ENCODE data around the gene C22orf23.

C22orf23 gene

DNA sequence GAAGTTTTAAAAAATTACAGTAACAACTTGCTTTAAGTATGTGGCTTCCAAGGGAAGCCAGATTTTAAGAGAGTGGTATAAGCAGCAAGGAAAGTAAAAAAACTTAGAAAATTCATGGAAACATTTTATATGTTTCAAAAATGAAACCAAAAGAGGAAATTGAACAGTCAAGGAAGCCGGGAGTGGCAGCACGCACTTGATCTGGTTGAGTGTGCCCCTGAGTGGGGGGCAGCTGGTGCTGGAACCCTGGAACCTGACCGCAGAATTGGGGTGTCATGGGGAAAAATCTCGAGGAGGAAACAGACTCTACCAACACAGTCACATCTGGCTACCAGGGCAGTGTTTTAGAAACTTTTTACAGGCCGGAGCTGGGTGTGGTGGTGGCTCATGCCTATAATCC, 33.3 kb downstream of the C22orf23 start:
- no peak overlapping the region for H3K4me3 ChIP-seq (ENCODE audit: low read depth, low read length)
- ChIA-PET POLR2A (interaction anchor here (0.6 kb wide), 1 partner anchor 15 kb away, joined by 5 read pairs; no protein-coding TSS in a partner anchor), CTCF (interaction anchor here (0.6 kb wide), 2 partner anchors 57 kb away, joined by 3 to 4 read pairs; no protein-coding TSS in a partner anchor)
- peaks cover 41 to 89% of the 10 kb centered on the region in 2 experiments; a peak in 2 of 3 replicates for H3K36me3 ChIP-seq (ENCODE audit: control insufficient read depth in 2 of 2, insufficient read depth in 1 of 2, low read length in 2 of 2)
- H3K27ac ChIP-seq (ENCODE audit: extremely low read depth, low read depth, low read length), result no peak overlapping the region
- TF ChIP-seq ZNF768 (tag by site-specific recombination; IDR thresholded peaks at IDR 0.05), result no peak
- TF ChIP-seq ZNF555 (tag by site-specific recombination; conservative IDR thresholded peaks at IDR 0.05), result no peak
- no peak for TF ChIP-seq ZNF701 (tag by site-specific recombination; IDR thresholded peaks at IDR 0.05)
- TF ChIP-seq, protein P1, sequence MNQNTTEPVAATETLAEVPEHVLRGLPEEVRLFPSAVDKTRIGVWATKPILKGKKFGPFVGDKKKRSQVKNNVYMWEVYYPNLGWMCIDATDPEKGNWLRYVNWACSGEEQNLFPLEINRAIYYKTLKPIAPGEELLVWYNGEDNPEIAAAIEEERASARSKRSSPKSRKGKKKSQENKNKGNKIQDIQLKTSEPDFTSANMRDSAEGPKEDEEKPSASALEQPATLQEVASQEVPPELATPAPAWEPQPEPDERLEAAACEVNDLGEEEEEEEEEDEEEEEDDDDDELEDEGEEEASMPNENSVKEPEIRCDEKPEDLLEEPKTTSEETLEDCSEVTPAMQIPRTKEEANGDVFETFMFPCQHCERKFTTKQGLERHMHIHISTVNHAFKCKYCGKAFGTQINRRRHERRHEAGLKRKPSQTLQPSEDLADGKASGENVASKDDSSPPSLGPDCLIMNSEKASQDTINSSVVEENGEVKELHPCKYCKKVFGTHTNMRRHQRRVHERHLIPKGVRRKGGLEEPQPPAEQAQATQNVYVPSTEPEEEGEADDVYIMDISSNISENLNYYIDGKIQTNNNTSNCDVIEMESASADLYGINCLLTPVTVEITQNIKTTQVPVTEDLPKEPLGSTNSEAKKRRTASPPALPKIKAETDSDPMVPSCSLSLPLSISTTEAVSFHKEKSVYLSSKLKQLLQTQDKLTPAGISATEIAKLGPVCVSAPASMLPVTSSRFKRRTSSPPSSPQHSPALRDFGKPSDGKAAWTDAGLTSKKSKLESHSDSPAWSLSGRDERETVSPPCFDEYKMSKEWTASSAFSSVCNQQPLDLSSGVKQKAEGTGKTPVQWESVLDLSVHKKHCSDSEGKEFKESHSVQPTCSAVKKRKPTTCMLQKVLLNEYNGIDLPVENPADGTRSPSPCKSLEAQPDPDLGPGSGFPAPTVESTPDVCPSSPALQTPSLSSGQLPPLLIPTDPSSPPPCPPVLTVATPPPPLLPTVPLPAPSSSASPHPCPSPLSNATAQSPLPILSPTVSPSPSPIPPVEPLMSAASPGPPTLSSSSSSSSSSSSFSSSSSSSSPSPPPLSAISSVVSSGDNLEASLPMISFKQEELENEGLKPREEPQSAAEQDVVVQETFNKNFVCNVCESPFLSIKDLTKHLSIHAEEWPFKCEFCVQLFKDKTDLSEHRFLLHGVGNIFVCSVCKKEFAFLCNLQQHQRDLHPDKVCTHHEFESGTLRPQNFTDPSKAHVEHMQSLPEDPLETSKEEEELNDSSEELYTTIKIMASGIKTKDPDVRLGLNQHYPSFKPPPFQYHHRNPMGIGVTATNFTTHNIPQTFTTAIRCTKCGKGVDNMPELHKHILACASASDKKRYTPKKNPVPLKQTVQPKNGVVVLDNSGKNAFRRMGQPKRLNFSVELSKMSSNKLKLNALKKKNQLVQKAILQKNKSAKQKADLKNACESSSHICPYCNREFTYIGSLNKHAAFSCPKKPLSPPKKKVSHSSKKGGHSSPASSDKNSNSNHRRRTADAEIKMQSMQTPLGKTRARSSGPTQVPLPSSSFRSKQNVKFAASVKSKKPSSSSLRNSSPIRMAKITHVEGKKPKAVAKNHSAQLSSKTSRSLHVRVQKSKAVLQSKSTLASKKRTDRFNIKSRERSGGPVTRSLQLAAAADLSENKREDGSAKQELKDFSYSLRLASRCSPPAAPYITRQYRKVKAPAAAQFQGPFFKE (tag by site-specific recombination; IDR thresholded peaks at IDR 0.05; ENCODE audit: borderline replicate concordance), result no peak
- no peak for TF ChIP-seq PRDM1 (tag by site-specific recombination; IDR thresholded peaks at IDR 0.05)
- no peak for TF ChIP-seq ZNF140 (tag by site-specific recombination; IDR thresholded peaks at IDR 0.05)
- TF ChIP-seq, protein P2, sequence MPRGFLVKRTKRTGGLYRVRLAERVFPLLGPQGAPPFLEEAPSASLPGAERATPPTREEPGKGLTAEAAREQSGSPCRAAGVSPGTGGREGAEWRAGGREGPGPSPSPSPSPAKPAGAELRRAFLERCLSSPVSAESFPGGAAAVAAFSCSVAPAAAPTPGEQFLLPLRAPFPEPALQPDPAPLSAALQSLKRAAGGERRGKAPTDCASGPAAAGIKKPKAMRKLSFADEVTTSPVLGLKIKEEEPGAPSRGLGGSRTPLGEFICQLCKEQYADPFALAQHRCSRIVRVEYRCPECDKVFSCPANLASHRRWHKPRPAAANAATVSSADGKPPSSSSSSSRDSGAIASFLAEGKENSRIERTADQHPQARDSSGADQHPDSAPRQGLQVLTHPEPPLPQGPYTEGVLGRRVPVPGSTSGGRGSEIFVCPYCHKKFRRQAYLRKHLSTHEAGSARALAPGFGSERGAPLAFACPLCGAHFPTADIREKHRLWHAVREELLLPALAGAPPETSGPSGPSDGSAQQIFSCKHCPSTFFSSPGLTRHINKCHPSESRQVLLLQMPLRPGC (tag by site-specific recombination; IDR thresholded peaks at IDR 0.05), result no peak
- no peak for TF ChIP-seq ZNF837 (tag by site-specific recombination; IDR thresholded peaks at IDR 0.05)
- TF ChIP-seq TRIM28 (IDR thresholded peaks at IDR 0.05; ENCODE audit: borderline replicate concordance, low read length), result no peak
- TF ChIP-seq IKZF3 (tag by site-specific recombination; IDR thresholded peaks at IDR 0.05), result no peak
- TF ChIP-seq ZIC2 (tag by site-specific recombination; IDR thresholded peaks at IDR 0.05), result no peak
- no peak for TF ChIP-seq ZNF48 (tag by site-specific recombination; IDR thresholded peaks at IDR 0.05)
- no peak for TF ChIP-seq ZNF571 (tag by site-specific recombination; IDR thresholded peaks at IDR 0.05)
- TF ChIP-seq, protein P3, sequence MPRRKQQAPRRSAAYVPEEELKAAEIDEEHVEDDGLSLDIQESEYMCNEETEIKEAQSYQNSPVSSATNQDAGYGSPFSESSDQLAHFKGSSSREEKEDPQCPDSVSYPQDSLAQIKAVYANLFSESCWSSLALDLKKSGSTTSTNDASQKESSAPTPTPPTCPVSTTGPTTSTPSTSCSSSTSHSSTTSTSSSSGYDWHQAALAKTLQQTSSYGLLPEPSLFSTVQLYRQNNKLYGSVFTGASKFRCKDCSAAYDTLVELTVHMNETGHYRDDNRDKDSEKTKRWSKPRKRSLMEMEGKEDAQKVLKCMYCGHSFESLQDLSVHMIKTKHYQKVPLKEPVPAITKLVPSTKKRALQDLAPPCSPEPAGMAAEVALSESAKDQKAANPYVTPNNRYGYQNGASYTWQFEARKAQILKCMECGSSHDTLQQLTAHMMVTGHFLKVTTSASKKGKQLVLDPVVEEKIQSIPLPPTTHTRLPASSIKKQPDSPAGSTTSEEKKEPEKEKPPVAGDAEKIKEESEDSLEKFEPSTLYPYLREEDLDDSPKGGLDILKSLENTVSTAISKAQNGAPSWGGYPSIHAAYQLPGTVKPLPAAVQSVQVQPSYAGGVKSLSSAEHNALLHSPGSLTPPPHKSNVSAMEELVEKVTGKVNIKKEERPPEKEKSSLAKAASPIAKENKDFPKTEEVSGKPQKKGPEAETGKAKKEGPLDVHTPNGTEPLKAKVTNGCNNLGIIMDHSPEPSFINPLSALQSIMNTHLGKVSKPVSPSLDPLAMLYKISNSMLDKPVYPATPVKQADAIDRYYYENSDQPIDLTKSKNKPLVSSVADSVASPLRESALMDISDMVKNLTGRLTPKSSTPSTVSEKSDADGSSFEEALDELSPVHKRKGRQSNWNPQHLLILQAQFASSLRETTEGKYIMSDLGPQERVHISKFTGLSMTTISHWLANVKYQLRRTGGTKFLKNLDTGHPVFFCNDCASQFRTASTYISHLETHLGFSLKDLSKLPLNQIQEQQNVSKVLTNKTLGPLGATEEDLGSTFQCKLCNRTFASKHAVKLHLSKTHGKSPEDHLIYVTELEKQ (tag by site-specific recombination; IDR thresholded peaks at IDR 0.05; ENCODE audit: borderline replicate concordance), result no peak
- TF ChIP-seq, protein P4, sequence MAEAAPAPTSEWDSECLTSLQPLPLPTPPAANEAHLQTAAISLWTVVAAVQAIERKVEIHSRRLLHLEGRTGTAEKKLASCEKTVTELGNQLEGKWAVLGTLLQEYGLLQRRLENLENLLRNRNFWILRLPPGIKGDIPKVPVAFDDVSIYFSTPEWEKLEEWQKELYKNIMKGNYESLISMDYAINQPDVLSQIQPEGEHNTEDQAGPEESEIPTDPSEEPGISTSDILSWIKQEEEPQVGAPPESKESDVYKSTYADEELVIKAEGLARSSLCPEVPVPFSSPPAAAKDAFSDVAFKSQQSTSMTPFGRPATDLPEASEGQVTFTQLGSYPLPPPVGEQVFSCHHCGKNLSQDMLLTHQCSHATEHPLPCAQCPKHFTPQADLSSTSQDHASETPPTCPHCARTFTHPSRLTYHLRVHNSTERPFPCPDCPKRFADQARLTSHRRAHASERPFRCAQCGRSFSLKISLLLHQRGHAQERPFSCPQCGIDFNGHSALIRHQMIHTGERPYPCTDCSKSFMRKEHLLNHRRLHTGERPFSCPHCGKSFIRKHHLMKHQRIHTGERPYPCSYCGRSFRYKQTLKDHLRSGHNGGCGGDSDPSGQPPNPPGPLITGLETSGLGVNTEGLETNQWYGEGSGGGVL (tag by site-specific recombination; IDR thresholded peaks at IDR 0.05), result no peak
- no peak for TF ChIP-seq ZFP37 (tag by site-specific recombination; IDR thresholded peaks at IDR 0.05)
- TF ChIP-seq, protein P5, sequence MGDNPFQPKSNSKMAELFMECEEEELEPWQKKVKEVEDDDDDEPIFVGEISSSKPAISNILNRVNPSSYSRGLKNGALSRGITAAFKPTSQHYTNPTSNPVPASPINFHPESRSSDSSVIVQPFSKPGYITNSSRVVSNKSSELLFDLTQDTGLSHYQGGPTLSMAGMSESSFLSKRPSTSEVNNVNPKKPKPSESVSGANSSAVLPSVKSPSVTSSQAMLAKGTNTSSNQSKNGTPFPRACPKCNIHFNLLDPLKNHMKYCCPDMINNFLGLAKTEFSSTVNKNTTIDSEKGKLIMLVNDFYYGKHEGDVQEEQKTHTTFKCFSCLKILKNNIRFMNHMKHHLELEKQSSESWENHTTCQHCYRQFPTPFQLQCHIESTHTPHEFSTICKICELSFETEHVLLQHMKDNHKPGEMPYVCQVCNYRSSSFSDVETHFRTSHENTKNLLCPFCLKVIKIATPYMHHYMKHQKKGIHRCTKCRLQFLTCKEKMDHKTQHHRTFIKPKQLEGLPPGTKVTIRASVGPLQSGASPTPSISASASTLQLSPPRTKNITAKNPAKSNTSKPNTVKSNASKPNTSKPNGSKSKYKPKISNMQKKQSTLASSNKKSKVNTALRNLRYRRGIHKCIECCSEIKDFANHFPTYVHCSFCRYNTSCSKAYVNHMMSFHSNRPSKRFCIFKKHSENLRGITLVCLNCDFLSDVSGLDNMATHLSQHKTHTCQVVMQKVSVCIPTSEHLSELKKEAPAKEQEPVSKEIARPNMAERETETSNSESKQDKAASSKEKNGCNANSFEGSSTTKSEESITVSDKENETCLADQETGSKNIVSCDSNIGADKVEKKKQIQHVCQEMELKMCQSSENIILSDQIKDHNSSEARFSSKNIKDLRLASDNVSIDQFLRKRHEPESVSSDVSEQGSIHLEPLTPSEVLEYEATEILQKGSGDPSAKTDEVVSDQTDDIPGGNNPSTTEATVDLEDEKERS (tag by site-specific recombination; IDR thresholded peaks at IDR 0.05), result no peak
- TF ChIP-seq ZNF660 (tag by site-specific recombination; IDR thresholded peaks at IDR 0.05), result no peak
- TF ChIP-seq ZNF404 (tag by site-specific recombination; IDR thresholded peaks at IDR 0.05), result no peak
- TF ChIP-seq, protein P6, sequence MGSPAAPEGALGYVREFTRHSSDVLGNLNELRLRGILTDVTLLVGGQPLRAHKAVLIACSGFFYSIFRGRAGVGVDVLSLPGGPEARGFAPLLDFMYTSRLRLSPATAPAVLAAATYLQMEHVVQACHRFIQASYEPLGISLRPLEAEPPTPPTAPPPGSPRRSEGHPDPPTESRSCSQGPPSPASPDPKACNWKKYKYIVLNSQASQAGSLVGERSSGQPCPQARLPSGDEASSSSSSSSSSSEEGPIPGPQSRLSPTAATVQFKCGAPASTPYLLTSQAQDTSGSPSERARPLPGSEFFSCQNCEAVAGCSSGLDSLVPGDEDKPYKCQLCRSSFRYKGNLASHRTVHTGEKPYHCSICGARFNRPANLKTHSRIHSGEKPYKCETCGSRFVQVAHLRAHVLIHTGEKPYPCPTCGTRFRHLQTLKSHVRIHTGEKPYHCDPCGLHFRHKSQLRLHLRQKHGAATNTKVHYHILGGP (tag by site-specific recombination; IDR thresholded peaks at IDR 0.05), result no peak
- no peaks in the 10 kb centered on the region for H3K9me3 ChIP-seq (ENCODE audit: control insufficient read depth, insufficient read depth, low read depth, low read length)
- no peaks in the 10 kb centered on the region for H3K4me1 ChIP-seq (ENCODE audit: control insufficient read depth, insufficient read depth, low read length)
